Hepatocyte (in vitro differentiated cells): ENCODE data around the gene POC1A. TPM values are rescaled to one million over a fixed set of nuclear protein-coding genes. Genes with fewer than 3 reads are reported as not detected.

ENCODE experiments used
- DNase-seq: peaks from one replicate; pipeline ENCODE4 v3.0.0-alpha.2; 2016; ENCODE audit warnings: low spot score
- H2AFZ ChIP-seq: fragments of 200-600 bp; sonication (generic); 2 replicates; pipeline ENCODE4 v1.6.0; 2016; ENCODE audit warnings: antibody characterized with exemption, mild to moderate bottlenecking
- H3K27ac ChIP-seq: fragments of 200-600 bp; sonication (generic); 2 replicates; pipeline ENCODE4 v1.5.1; 2016; ENCODE audit warnings: mild to moderate bottlenecking
- H3K27me3 ChIP-seq: fragments of 200-600 bp; sonication (generic); 2 replicates; pipeline ENCODE4 v1.6.1; 2016
- H3K36me3 ChIP-seq: fragments of 200-600 bp; sonication (generic); replicated peaks from 2 replicates; pipeline ENCODE4 v1.5.1; 2016; ENCODE audit warnings: low read depth; ENCODE audit not compliant: insufficient read depth
- H3K4me1 ChIP-seq: fragments of 200-600 bp; sonication (generic); 2 replicates; pipeline ENCODE4 v1.5.1; 2016; ENCODE audit warnings: mild to moderate bottlenecking, moderate library complexity; ENCODE audit not compliant: insufficient read depth
- H3K4me2 ChIP-seq: fragments of 200-600 bp; sonication (generic); 2 replicates; pipeline ENCODE4 v1.6.0; 2016
- H3K4me3 ChIP-seq: fragments of 200-600 bp; sonication (generic); 2 replicates; pipeline ENCODE4 v1.5.1; 2016; ENCODE audit warnings: mild to moderate bottlenecking
- H3K79me2 ChIP-seq: fragments of 200-600 bp; sonication (generic); 2 replicates; pipeline ENCODE4 v1.6.0; 2017; ENCODE audit warnings: mild to moderate bottlenecking
- H3K9me2 ChIP-seq: fragments of 200-600 bp; sonication (generic); replicated peaks from 2 replicates; pipeline ENCODE4 v1.6.0; 2017; ENCODE audit warnings: mild to moderate bottlenecking; ENCODE audit not compliant: insufficient read depth
- H3K9me3 ChIP-seq: fragments of 200-600 bp; sonication (generic); 2 replicates; pipeline ENCODE4 v1.5.1; 2016; ENCODE audit warnings: low read depth, mild to moderate bottlenecking
- H4K20me1 ChIP-seq: fragments of 200-600 bp; sonication (generic); 2 replicates; pipeline ENCODE4 v1.6.0; 2016; ENCODE audit warnings: mild to moderate bottlenecking; ENCODE audit not compliant: insufficient read depth, poor library complexity, severe bottlenecking
- CTCF ChIP-seq: fragments of 200-600 bp; sonication (generic); IDR thresholded peaks from 2 replicates; pipeline ENCODE4 v1.5.1; 2016; ENCODE audit warnings: antibody characterized with exemption, mild to moderate bottlenecking; ENCODE audit not compliant: poor library complexity
- EZH2 ChIP-seq: fragments of 200-600 bp; sonication (generic); IDR thresholded peaks from 2 replicates; pipeline ENCODE4 v1.6.1; 2016; ENCODE audit warnings: antibody characterized with exemption, mild to moderate bottlenecking, borderline replicate concordance
- EZH2phosphoT487 ChIP-seq: fragments of 200-600 bp; sonication (generic); IDR thresholded peaks from one replicate; pipeline ENCODE4 v1.6.1; 2018; ENCODE audit warnings: antibody characterized with exemption, mild to moderate bottlenecking, low read depth, moderate library complexity; ENCODE audit not compliant: unreplicated experiment, severe bottlenecking
- WGBS: methylation state at CpG from one replicate; pipeline ENCODE4 v1.1.6; 2016; ENCODE audit warnings: low lambda C conversion rate; ENCODE audit errors: missing lambda C conversion rate; 5-methylcytosine and 5-hydroxymethylcytosine counted together
- polyA plus RNA-seq: library from polyadenylated mRNA; unstranded; fragments of >200 nt; fragmentation: Nextera tagmentation; extraction: Ambion mirVana; gene quantifications from 2 replicates; pipeline ENCODE4 v1.2.1, GENCODE V29; 2016
- total RNA-seq: library from RNA; depleted of rRNA; stranded (reverse); fragments of >200 nt; gene quantifications from 2 replicates; pipeline ENCODE4 v1.2.3, GENCODE V29; 2014

Gene POC1A
- total and polyA plus RNA-seq, 2 experiments from 2014 or later, result 2.6 to 3.7 TPM

GRCh38 chr3:52059781-52060180 lies 94.4 kb downstream of the POC1A start:
- Histone ChIP-seq H3K27ac (no peak overlapping the region), H3K4me3 (no peak overlapping the region), H2AFZ (no peak overlapping the region), H3K9me3 (no peaks in the 10 kb centered on the region), H3K4me1 (peaks cover 18% of the 10 kb centered on the region), H3K36me3 (no peaks in the 10 kb centered on the region), H3K79me2 (peaks cover 12% of the 10 kb centered on the region), H3K27me3 (no peaks in the 10 kb centered on the region), H3K4me2 (no peak overlapping the region), H3K9me2 (no peaks in the 10 kb centered on the region), H4K20me1 (peaks cover under 1% of the 10 kb centered on the region)
- no peak for DNase-seq
- 93% methylated on average over 7 of the region's 7 CpGs for WGBS
- no peak for TF ChIP-seq EZH2
- no peak for TF ChIP-seq EZH2phosphoT487
- no peak for TF ChIP-seq CTCF

GRCh38 chr3:52057812-52058495 lies 96.3 kb downstream of the POC1A start:
- H3K4me3 ChIP-seq, result no peak overlapping the region
- H3K36me3 ChIP-seq, result no peaks in the 10 kb centered on the region
- H3K9me3 ChIP-seq, result no peaks in the 10 kb centered on the region
- no peaks in the 10 kb centered on the region for H3K27me3 ChIP-seq
- DNase-seq, result no peak
- TF ChIP-seq EZH2, result no peak
- TF ChIP-seq EZH2phosphoT487, result no peak
- no peak for TF ChIP-seq CTCF
- peak overlapping the region; percentile 28 for H2AFZ ChIP-seq
- peaks cover 30% of the 10 kb centered on the region for H3K79me2 ChIP-seq
- peak overlapping the region; percentile 77 for H3K27ac ChIP-seq
- no peaks in the 10 kb centered on the region for H3K9me2 ChIP-seq
- H3K4me1 ChIP-seq, result peaks cover 16% of the 10 kb centered on the region
- peaks cover 16% of the 10 kb centered on the region for H4K20me1 ChIP-seq
- WGBS, result 62% methylated on average over 14 of the region's 14 CpGs
- peak overlapping the region; percentile 75 for H3K4me2 ChIP-seq

GRCh38 chr3:52056968-52057811 lies 97.0 kb downstream of the POC1A start:
- DNase-seq, result peak; percentile 99
- Histone ChIP-seq H3K4me2 (peak overlapping the region; percentile 82), H3K4me3 (peak overlapping the region; percentile 18), H3K9me2 (no peaks in the 10 kb centered on the region), H4K20me1 (peaks cover 22% of the 10 kb centered on the region), H3K79me2 (peaks cover 35% of the 10 kb centered on the region), H3K27me3 (no peaks in the 10 kb centered on the region), H3K36me3 (no peaks in the 10 kb centered on the region), H3K27ac (peak overlapping the region; percentile 87), H3K4me1 (peaks cover 19% of the 10 kb centered on the region), H3K9me3 (no peaks in the 10 kb centered on the region), H2AFZ (peak overlapping the region; percentile 30)
- 2% methylated on average over 40 of the region's 55 CpGs for WGBS
- TF ChIP-seq EZH2 (no peak), CTCF (no peak), EZH2phosphoT487 (no peak)
